Left renal cortex interstitium (tissue), 4 donors: ENCODE data around the gene MUC2. TPM values are rescaled to one million over a fixed set of nuclear protein-coding genes. Genes with fewer than 3 reads are reported as not detected.

Source experiments
- DNase-seq, 4 donors: peaks; one replicate each; pipeline ENCODE4 v3.0.0-alpha.2; 2013; ENCODE audit warnings: low read depth in 4 of 4, low spot score in 2 of 4, missing footprints in 1 of 4
- polyA plus RNA-seq, 4 donors: library from polyadenylated mRNA; unstranded; fragments of 120-200 nt; gene quantifications; one replicate each; pipeline ENCODE4 v1.2.1, GENCODE V29; 2013; ENCODE audit not compliant: insufficient read length in 4 of 4

The MUC2 gene
- polyA plus RNA-seq, 4 donors, result 0.08 to 0.30 (median 0.14) TPM; not detected in 1

DNA sequence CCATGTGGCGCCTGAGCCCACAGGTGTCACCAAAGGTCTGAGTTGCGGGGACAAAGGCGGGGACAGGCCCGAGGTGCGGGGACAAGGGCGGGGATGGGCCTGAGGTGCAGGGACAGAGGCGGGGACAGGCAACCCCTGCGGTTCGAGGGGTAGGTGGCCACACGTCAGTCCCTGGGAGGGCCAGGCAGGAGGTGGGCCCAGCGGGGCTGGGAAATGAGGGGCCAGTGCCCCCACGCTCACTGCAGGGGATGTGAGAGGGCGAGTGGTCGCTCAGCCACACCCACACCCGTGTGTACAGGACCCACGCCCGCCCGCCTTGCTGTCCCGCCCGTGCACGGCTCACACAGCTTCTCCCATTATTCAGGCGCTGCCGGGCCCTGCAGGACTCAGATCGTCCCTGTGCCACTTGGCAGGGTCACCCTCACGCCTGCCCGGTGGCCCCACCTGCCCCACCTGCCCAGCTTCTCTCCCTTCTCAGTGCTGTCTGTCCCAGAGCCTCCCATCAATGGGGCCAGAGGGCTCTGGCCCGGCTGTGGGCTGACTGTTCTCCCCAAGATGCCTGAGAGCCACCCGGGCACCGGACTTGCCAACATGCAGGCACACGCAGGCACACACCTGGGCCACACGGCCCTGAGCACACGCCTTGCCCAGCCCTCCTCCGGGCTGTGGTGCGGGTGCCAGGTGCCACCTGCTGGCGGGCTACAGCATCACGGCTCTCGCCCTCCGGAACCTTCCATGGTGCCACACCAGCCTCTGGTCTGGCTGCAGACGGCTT is 23.9 kb upstream of the MUC2 start:
- peak in 3 of 4 donors; percentile 37 to 49 (median 40) for DNase-seq

DNA sequence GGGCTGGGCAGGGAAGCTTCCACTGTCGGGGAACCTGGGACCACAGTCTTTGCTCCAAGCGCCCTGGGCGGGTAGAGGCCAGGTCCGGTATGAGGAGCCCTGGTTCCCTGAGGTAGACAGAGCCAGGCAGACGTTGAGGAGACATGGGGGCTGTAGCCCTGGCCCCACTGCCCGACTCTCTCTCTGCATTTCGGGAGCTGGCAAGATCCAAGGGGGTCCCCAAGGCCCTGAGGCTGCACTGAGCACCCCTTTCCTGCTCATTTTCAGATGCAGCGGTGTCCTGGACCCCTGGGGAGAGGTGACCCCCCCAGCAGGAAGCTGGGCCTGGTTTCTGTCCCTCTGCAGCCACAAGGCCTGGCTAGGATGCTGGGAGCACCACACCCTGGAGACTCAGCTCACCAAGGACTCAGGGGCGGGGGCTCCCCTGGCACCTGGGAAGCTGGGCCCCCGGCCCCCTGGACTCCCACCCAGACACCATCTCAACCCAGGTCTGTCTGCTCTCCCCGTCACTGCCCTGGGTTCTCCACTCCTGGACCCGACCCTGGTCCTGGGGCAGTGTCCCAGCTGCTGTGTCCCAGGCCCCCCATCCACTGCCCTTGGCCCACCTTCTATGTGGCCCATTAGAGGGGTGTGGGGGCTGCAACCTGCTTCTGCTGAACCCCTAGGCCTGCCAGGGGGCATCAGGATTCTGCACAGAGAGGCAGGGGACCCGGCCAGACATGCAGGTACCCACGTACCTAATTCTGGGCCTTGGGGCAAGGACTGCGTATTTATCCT is 23.1 kb upstream of the MUC2 start:
- no peak for DNase-seq

DNA sequence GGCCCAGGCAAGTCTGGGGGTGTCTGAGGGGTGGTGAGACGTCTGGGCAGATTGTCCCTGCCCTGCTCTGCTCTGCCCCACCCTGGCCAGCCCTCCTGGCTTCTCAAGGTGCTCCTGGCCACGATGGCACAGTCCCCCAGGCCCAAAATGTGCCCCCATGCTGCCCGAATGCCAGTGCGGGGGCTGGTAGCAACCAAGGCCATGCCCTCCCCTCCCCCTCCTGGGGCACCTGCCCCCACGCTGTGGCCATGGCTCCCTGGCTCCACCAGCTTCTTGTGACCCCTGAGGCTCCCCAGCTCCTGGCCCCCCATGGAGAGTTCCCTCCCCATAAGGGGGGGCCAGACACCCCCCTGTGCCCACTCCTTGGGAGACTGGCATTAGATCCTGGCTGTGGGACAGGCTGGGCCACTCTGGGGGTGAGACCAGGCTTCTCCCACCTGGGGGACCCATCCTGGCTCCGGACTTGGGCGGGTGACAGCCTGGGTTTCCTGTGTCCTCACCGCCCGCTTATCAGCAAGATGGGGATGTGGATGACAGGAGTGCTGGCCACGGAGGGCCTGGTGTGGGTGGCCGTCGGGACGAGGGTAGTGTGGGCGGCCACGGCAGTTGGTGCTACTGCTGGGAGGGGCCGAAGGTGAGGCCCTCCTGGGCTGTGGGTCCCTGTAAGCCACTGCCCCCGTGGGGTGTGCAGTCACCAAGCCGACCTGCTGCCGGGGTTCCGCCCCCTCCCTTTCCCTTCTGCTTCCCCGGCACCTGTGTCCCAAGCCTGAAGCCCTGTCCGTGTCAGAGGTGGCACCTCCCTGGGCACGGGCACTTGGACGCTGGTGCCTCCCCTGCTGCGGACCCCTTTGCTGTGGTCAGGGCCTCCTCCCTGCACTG is 22.3 kb upstream of the MUC2 start:
- no peak for DNase-seq

DNA sequence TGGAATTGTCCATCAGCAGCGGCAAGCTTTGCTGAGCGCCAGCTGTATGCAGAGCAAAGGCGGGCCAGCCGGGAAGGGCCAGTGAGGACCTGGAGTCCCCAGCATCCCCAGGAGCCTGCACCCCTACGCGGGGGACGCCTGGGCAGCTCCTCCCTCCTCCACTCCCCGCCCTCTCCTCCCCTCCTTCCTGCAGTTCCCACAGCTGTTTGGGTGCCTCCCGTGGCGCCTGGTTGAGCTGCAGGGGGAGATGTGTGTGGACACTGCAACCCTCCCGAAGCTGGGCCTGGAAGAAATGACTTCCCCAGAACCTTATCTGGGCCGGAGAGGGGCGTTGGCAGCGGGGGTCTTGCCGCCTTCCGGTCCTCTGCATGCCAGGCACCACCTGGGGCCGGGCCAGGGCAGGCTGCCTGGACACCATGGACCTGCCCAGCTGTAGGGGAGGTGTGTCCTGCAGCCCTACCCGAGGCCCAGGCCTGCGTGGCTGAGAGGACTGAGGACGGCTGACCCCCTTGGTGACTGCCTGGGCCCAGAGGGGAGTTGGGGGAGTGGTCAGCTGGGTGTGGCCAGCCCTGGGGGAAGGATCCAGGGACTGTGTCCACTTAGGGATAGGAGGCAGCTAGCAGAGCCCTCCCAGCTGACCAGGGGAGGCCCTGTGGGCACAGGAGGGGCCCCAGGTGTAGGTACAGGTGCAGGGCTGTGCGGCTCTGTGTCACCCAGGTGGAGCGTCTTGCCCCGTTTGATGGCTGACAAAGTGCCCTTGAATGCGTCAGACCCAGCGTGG is 21.4 kb upstream of the MUC2 start:
- no peak for DNase-seq

DNA sequence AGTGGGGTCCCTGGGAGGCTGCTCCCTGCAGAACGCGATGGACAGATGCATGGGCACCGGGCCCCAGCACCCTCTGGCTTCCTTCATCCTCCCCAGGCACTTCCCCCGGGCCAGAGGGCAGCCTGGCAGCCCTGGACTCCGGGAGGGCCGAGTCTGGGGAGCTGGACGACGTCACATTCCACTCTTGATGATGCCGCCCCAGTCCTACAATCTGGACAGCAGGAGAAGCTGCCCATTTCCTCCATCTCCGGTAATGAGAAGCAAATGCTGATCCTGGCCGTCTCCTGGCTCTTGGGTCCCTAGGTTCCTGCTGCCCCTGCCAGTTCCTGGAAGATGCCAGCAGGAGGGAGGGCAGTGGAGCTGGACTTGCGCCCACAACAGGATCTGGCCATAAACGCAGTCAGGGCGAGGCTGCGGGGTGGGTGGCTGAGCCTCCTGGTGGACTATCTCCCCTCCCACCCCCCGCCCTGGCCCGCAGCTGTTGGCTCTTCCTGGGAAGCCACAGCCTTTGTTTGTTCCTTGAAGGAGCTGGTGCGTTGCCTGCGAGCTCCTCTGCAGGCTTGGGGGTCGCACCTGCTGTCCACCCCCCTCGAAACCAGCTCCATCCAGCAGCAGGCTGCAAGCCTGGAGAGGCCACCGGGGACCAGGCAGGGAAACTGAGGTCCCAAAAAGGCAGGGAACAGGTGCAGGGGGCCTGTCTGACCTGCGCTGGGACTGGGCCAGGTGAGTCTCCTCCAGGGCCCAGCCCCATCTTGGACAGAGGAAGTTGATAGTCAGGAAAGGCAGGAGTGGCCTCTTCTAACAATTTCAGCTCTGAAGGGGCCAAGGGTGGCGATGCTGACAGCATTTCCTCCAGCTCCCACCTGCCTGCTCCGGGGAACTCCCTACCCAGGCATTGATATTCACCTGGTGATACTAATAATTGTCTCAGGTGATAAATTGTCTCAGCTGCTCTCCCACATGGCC is 20.2 kb upstream of the MUC2 start:
- no peak for DNase-seq

DNA sequence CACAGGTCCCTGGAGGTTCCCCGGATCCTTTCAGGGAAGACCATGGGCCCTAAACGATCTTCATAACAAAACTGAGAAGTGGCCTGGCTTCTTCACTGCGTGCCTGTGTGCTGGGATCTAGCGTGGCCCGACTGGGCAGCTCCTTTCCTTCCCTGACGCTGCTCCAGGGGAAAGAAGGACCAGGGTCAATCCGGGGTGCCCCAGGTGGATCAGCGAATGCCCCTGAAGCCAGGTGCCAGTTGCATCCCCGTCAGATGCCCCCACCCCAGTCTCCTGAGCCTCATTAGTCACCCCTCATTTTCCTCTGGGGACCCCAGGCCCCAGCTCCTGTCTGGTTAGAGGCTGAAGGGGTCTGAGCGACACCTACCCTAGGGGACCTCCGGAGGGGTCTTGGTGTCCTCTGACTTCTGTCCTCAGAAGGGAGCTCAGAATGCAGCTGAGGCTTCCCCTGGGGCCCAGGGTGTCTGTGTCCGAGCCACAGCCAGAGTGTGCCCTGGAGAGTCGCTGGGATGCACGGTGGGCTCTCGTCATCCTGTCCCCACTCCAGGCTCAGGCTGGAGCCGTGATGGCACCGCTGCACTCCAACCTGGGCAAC is 19.5 kb upstream of the MUC2 start:
- DNase-seq, result no peak

DNA sequence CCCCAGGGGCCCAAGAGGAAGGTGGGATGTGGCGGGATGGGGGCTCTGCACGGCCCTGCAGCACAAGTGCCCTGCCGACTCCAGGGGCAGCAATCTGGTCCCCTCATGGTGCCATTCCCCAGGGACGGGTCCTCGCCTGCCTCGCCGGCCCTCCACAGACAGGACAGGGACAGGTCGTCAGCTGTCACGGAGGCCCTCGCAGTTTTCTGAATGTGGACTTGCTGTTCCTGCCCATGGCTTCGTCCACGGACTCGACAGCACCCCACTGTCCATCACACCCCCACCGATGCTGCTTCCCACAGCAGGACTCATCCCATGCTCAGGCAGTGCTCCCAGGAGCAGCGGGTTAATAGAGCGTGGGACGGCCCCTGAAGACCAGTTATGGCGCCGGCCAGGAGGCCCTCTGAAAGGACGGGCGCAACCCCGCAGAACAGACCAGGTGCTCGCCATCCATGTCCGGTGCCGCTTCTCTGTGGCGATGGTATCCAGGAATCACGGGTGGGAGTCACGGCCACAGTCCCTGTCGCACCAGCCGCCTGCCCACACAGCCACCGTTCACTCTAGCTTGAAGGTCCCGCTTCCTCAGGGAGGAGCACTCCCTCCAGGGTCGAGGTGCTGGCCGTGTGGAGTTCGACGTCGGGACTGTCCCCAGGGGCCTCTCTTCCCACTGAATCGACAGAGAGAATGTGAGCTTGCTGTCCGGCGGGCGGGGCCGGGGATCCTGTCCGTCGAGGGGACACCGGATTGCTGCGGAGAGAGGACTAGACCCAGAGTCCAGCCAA is 18.5 kb upstream of the MUC2 start:
- DNase-seq, result no peak

DNA sequence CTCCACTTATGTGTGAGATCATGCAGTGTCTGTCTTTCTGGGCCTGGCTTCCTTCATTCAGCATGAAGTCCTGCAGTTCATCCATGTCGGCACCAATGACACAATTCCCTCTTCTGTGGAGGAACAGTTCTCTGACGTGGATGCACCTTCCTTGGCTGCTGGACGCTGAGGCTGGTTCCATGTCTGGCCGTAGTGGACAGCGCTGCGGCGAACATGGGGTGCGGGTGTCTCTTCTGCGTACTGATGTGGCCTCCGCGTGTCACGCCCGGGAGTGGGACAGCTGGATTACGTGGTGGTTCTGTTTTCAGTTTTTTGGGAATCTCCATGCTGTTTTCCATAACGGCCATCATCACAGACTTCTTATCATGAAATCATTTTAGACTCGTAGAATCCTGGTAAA is 16.9 kb upstream of the MUC2 start:
- no peak for DNase-seq

DNA sequence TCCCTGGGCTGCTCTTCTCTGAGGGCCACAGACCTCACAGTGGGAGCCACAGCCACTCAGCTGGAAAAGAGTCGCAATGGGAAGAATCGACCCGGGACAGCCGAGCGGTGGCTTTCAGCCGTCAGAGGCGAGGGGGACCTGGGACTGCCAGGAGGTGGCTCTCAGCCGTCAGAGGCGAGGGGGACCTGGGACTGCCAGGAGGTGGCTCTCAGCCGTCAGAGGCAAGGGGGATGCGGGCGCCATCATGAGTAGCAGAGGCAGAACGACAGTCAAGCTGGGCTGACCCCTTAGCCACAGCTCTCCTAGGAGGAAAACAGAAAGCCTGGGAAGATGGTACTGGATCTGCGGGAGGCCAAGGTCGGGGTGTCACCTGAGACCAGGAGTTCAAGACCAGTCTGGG is 14.9 kb upstream of the MUC2 start:
- DNase-seq, result no peak

DNA sequence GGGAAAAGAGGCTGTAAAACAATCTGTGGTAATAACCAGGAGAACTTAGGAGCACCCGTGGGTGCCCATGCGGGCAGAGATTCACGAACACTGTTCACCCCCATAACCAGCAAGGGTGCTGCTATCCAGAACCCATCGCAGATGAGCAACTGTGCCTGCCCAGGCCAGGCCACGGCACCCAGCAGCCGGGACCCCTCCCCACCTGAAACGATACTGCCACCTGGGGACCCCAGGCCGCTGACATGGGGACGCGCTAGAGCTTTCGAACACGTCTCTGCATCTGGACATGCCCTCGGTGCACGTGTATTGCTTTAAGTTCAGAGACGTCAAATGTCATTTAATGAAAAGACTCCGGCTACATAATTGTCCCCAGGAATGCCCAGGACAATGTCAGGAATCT is 14.3 kb upstream of the MUC2 start:
- DNase-seq, result no peak

DNA sequence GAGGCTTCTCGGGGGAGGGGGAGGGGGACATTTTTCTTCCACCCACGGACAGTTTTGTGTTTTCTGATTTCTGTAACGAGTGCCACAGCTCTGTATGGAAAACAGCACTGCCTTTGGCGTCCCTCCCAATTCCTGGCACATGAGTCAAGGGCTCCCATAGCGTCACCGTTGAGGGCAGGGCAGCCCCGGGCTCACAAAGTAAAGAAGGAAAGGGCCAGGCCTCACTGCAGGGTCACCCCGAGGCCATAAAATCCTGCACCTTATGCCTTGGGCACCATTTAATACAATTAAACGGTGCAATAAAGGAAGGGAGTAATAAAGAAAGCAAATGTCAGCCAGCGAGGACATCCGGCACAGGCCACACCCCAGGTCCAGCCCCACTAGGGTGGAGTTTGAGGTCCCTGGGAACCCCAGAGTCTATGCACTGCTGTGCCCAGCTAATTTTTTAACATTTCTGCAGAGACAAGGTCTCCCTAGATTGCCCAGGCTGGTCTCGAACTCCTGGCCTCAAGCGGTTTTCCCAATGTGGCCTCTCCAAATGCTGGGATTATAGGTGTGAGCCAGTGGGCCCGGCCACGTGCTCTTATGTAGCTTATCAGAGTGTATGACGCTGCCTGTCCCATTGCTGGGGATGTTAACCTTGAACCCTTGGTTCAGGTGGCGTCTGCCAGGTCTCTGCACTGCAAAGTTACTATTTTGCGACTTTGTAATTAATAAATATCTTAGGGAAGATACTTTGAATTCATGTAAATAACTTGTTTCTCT is 13.6 kb upstream of the MUC2 start:
- DNase-seq, result no peak

DNA sequence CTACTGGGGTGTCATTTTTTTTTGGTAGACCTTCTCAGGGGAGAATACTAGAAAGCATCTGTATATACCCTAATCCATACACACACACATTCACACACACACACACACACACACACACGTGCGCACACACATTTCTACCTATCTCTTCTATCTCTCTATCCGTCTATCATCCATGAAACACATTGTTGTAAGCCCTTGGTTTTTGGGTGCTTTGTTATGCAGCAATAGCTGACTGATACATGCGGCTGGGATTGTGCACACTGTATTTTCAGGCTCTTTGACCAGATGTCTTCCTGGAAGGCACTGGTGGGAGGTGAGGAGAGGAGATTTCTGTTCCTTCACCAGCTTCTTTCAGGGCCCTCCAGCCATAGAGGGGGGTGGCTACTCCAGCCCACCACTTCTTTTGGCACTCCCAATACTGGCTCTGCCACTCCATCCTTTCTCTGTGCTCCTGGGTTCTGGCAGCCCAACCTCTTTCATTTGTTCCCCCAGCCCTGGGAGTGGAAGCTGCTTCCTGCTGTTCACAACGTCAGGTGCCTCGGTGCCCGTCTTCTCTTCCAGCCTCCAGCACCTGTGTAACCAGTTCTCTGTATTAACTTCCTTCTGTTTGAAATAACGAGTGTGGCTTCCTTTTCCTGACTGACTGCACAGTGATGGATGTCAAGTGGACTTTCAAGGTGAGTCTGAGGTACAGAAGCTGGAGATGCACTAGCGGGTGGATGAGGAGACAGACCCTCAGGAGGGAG is 12.4 kb upstream of the MUC2 start:
- no peak for DNase-seq

DNA sequence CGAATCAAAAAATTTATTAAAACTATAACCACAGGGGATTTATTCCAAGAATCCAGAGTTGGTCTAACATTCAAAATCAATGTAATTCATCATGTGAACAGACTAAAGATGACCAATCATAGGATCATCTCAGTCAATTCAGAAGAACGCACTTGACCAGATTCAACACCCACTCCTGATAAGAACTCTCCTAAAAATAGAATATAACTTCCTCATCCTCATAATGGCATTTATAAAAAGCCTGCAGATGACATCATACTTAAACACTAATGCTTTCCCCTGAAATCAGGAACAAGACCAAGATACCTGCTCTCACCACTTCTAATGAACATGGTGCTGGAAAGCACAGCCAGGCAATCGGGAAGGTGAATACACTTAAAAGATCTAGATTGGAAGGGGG is 10.5 kb upstream of the MUC2 start:
- DNase-seq, result no peak

DNA sequence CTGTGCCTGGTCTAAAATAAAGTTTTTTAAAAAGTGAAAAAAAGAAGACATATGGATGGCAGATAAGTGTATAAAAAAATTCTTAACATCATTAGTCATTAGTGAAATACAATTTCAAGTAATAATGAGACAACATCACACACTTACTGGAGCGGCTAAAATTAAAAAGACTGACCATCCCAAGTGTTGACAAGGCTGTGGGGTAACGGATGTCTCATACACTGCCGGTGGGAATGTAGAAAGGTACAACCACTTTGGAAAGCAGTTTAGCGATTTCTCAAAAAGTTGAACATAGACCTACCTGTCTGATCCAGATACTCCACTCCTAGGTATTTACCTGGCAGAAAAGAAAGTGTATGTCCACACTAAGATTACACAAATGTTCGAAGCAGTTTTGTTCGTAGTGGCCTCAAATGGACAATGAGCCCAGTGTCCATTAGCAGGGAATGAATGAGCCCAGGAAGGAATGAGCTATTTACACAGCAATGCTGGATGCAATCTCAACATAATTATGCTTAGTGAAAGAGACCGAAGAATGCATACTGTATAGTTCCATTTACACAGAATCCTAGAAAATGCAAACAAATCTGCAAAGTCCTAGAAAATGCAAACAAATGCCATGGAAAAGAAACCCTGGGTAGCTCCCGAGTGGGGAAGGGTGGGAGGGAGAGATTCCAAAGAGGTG is 6.7 kb upstream of the MUC2 start:
- no peak for DNase-seq

DNA sequence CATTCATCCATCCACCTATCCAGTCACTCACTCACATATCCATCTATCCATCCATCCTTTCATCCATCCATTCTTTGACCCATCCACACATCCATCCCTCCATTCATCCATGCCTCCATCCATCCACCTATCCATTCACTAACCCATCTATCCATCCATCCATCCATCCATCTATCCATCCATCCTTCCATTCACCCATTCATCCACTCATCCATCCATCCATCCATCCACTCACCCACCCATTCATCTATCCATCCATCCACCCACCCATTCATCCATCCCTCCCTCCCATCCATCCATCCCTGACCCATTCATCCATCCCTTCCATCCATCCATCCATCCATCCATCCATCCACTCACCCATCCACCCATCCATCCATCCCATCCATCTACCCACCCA is 4.9 kb upstream of the MUC2 start:
- DNase-seq, result no peak
